ENCODE results near the gene CDC34. TPM values are rescaled to one million over a fixed set of nuclear protein-coding genes. Genes with fewer than 3 reads are reported as not detected.

Gene CDC34
- total RNA-seq, 2 donors from 2014 or later: 77.0 to 101 TPM

DNA sequence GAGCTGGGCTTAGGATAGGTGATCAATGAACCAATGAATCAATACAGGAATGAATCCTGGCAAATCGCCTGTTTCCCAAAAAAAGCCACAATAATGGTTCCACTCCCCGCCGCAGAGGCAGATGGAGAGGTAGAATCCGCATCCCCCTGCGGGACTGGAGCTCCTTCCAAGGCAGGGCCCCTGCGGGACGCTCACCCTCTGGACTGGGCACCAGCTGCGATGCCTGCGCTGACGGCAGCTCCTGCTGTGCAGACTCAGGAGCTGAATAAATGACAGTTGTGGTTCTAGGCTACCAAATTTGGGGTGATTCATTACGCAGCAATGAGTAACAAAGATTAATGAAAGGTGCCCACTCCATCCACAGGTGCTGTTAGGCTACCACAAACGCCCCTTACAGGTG is 8.8 kb upstream of the CDC34 start:
- no peaks in the 10 kb centered on the region for H3K36me3 ChIP-seq (replicated peaks in 1 of 2; ENCODE audit: insufficient read depth in 1 of 2, low read depth in 2 of 2)
- H3K27ac ChIP-seq: no peak overlapping the region
- no peak for TF ChIP-seq POLR2A (IDR thresholded peaks at IDR 0.05)
- TF ChIP-seq, protein P1, sequence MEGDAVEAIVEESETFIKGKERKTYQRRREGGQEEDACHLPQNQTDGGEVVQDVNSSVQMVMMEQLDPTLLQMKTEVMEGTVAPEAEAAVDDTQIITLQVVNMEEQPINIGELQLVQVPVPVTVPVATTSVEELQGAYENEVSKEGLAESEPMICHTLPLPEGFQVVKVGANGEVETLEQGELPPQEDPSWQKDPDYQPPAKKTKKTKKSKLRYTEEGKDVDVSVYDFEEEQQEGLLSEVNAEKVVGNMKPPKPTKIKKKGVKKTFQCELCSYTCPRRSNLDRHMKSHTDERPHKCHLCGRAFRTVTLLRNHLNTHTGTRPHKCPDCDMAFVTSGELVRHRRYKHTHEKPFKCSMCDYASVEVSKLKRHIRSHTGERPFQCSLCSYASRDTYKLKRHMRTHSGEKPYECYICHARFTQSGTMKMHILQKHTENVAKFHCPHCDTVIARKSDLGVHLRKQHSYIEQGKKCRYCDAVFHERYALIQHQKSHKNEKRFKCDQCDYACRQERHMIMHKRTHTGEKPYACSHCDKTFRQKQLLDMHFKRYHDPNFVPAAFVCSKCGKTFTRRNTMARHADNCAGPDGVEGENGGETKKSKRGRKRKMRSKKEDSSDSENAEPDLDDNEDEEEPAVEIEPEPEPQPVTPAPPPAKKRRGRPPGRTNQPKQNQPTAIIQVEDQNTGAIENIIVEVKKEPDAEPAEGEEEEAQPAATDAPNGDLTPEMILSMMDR (IDR thresholded peaks at IDR 0.05): no peak
- H3K4me1 ChIP-seq: no peaks in the 10 kb centered on the region
- 94 to 96% methylated on average over 5 to 12 of the region's 12 CpGs for WGBS, 2 donors
- H3K9me3 ChIP-seq: no peaks in the 10 kb centered on the region
- intact Hi-C loops (cut with DNase I): no loop called here
- no peak overlapping the region for H3K4me3 ChIP-seq
- H3K27me3 ChIP-seq: no peaks in the 10 kb centered on the region
- ATAC-seq (no peak), DNase-seq (no peak)

DNA sequence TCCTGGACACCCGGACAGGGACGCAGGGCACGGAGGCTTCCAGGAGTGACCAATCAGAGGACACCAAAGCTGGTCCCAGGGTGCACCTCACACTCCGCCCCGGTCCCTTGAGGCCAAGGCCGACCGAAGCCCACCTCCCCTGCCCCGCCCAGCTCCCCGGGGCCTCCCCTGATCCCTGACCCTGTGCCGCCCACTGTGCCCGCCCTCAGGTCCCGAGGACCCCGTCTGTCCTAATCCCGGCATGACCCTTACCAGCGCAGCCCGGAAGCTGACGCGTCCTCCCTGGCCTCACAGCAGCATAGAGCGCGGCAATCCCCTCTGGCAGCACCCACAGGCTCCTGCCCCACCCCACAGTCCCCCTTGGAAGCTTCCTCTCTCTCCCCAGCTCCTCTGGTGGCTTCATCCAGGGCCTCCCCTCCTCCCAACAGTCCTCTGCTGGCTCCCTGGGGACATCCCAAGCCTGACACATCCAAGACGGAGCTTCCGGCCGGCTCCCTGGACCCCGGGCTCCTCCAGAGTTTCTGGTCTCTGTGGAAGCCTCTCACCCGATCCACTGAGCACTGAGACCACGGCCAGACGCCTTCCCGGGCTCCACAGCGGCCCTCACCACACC is 7.4 kb upstream of the CDC34 start:
- intact Hi-C loops (cut with DNase I): no loop called here
- ATAC-seq: peak; percentile 28
- no peak overlapping the region for H3K4me3 ChIP-seq

DNA sequence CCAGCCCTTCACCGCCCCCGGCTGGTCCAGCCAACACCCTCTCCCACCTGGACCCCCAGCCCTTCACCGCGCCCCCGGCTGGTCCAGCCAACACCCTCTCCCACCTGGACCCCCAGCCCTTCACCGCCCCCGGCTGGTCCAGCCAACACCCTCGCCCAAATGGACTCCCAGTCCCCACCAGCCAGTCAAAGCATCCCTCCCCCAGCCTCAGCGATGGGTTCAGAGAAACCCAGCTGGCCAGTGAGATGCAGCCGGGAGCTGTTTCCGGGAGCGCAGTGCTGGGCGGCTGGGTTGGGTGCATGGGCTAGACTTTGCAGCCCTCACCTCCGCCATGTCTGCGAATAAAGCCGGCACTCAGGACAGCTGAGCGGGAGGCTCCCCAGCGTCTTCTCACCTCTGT is 6.5 kb upstream of the CDC34 start:
- Histone ChIP-seq H3K27ac (no peak overlapping the region), H3K9me3 (no peaks in the 10 kb centered on the region), H3K27me3 (no peaks in the 10 kb centered on the region), H3K4me3 (no peak overlapping the region), H3K4me1 (no peaks in the 10 kb centered on the region), H3K36me3 (replicated peaks in 1 of 2; ENCODE audit: insufficient read depth in 1 of 2, low read depth in 2 of 2) (no peaks in the 10 kb centered on the region)
- TF ChIP-seq, protein P1 (IDR thresholded peaks at IDR 0.05): no peak
- 54 to 58% methylated on average over 5 to 7 of the region's 18 CpGs for WGBS, 2 donors
- DNase-seq (no peak), ATAC-seq (no peak)
- intact Hi-C loops (cut with DNase I): no loop called here

More for the DNA sequence above, 7.4 kb upstream of the CDC34 start:
- TF ChIP-seq, protein P1 (IDR thresholded peaks at IDR 0.05): no peak
- no peak for TF ChIP-seq POLR2A (IDR thresholded peaks at IDR 0.05)
- H3K27me3 ChIP-seq: no peaks in the 10 kb centered on the region
- H3K4me1 ChIP-seq: no peaks in the 10 kb centered on the region
- H3K27ac ChIP-seq: no peak overlapping the region
- no peak for DNase-seq
- WGBS, 2 donors: 56 to 70% methylated on average over 11 to 28 of the region's 29 CpGs
- no peaks in the 10 kb centered on the region for H3K9me3 ChIP-seq
- H3K36me3 ChIP-seq (replicated peaks in 1 of 2; ENCODE audit: insufficient read depth in 1 of 2, low read depth in 2 of 2): no peaks in the 10 kb centered on the region

DNA sequence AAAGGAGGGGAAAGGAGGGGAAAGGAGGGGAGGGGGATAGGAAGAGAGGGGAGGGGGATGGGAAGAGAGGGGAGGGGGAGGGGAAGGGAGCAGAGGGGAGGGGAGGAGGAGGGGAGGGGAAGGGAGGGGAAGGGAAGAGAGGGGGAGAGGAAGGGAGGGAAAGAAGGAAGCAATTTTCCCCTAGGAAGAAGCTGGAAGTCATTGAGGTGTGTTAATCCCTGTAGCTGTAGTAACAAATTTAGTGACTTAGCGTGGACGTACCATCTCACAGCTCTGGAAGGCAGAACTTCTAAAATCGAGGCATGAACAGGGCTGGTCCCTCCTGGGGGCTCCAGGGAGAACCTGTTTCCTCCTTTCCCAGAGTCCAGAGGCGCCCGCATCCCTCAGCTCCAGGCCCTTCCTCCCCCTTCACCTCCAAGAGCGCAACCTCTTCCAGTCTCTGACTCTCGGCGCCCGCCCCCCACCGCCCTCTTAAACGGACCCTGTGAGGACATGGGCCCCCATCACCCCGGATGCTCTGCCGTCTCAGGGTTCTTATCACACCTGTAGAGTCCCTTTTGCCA is 5.6 kb upstream of the CDC34 start:
- 52 to 59% methylated on average over 13 of the region's 13 CpGs for WGBS, 2 donors
- TF ChIP-seq, protein P1 (IDR thresholded peaks at IDR 0.05): no peak
- TF ChIP-seq POLR2A (IDR thresholded peaks at IDR 0.05): no peak
- intact Hi-C loops (cut with DNase I): no loop called here

More for the DNA sequence above, 5.6 kb upstream of the CDC34 start:
- peaks cover 7% of the 10 kb centered on the region for H3K4me1 ChIP-seq
- H3K27ac ChIP-seq: no peak overlapping the region
- DNase-seq (no peak), ATAC-seq (no peak)
- H3K27me3 ChIP-seq: no peaks in the 10 kb centered on the region
- H3K9me3 ChIP-seq: no peaks in the 10 kb centered on the region
- H3K4me3 ChIP-seq: no peak overlapping the region
- no peaks in the 10 kb centered on the region for H3K36me3 ChIP-seq (replicated peaks in 1 of 2; ENCODE audit: insufficient read depth in 1 of 2, low read depth in 2 of 2)
